K562 (cell line): ENCODE results near the gene ANKRD6. TPM values are rescaled to one million over a fixed set of nuclear protein-coding genes. Genes with fewer than 3 reads are reported as not detected.
A peak's percentile ranks its signal among the peaks of the same experiment; 100 is the strongest.

Experiments used
- ATAC-seq: fragments of 200-7000 bp; cut with Tn5 transposase; 3 replicates; pipeline ENCODE4 v1.9.1; 2020; ENCODE audit warnings: moderate library complexity
- BruUV-seq: library from RNA; stranded (reverse); fragments of 400-500 nt; replicated peaks from 2 replicates; lab custom pipeline; 2021; lab: Mats Ljungman, UMichigan
- CTCF ChIA-PET: fragments of 300-600 bp; formaldehyde crosslinking; extraction: SDS; loops from one replicate; lab custom pipeline; 2021; ENCODE audit warnings: low intra/inter-chr PET ratio; lab: Yijun Ruan, JAX
- POLR2A ChIA-PET: fragments of 300-600, 350-650 bp; sonication (Branson Sonifier 250); formaldehyde crosslinking; extraction: SDS; loops from one replicate; lab custom pipeline; 2021; ENCODE audit warnings: antibody characterized with exemption, inconsistent platforms; lab: Yijun Ruan, JAX
- DNase-seq, 4 experiments: peaks; one replicate each; pipeline versions ENCODE4 v3.0.0 to v3.0.0-alpha.2; 2011 to 2018; ENCODE audit warnings: low spot score in 3 of 4, mixed read lengths in 3 of 4; ENCODE audit errors: extremely low read depth in 1 of 4
- FAIRE-seq: peaks from 2 replicates; lab custom pipeline; 2011; peaks lifted over from hg19 to GRCh38; lab: Jason Lieb, UNC
- H2AFZ ChIP-seq: 2 replicates; pipeline ENCODE4 v1.6.0; 2011; ENCODE audit warnings: low read depth, low read length, control low read depth, inconsistent platforms
- H3K27ac ChIP-seq: fragments of 200-600 bp; 3 replicates; pipeline ENCODE4 v1.8.0; 2011; ENCODE audit warnings: low read depth, mild to moderate bottlenecking, control low read depth, inconsistent platforms, low read length, moderate library complexity, mixed read lengths; ENCODE audit errors: extremely low read depth
- H3K27me3 ChIP-seq, 2 experiments: fragments of 300-600 bp in 1 of 2; 2 replicates in 1 of 2; 3 replicates in 1 of 2; pipeline versions ENCODE4 v1.6.0 to v1.8.0; 2011; ENCODE audit warnings: inconsistent platforms in 2 of 2, low read length in 2 of 2, mild to moderate bottlenecking in 1 of 2, mixed read lengths in 1 of 2, moderate library complexity in 1 of 2; ENCODE audit not compliant: control insufficient read depth in 2 of 2, insufficient read depth in 2 of 2
- H3K36me3 ChIP-seq: fragments of 300-600 bp; 3 replicates; pipeline ENCODE4 v1.8.0; 2011; ENCODE audit warnings: mild to moderate bottlenecking, low read length, inconsistent platforms; ENCODE audit not compliant: control insufficient read depth, insufficient read depth
- H3K4me1 ChIP-seq, 2 experiments: fragments of 200-600 bp in 1 of 2; replicated peaks in 1 of 2; 2 replicates in 1 of 2; 3 replicates in 1 of 2; pipeline versions ENCODE4 v1.5.1 to v1.8.0; 2011; ENCODE audit warnings: inconsistent platforms in 2 of 2, low read length in 2 of 2, mild to moderate bottlenecking in 1 of 2, mixed read lengths in 1 of 2, moderate library complexity in 1 of 2; ENCODE audit not compliant: control insufficient read depth in 2 of 2, insufficient read depth in 2 of 2
- H3K4me2 ChIP-seq: 2 replicates; pipeline ENCODE4 v1.6.1; 2011; ENCODE audit warnings: low read length, control low read depth, inconsistent platforms, mixed read lengths; ENCODE audit not compliant: insufficient read depth
- H3K4me3 ChIP-seq: fragments of 200-600 bp; sonication (generic), shearing (Covaris generic); 2 replicates; pipeline ENCODE4 v1.5.1; 2016; ENCODE audit warnings: control low read depth, inconsistent platforms
- H3K79me2 ChIP-seq: fragments of 200-600 bp; 3 replicates; pipeline ENCODE4 v1.8.0; 2011; ENCODE audit warnings: low read length, inconsistent platforms; ENCODE audit not compliant: control insufficient read depth, insufficient read depth
- H3K9ac ChIP-seq, 2 experiments: 2 replicates each; pipeline versions ENCODE4 v1.6.0 to v1.6.1; 2011; ENCODE audit warnings: low read depth in 2 of 2, low read length in 2 of 2, control low read depth in 1 of 2, inconsistent platforms in 1 of 2, mild to moderate bottlenecking in 1 of 2, mixed read lengths in 1 of 2; ENCODE audit not compliant: insufficient read depth in 1 of 2
- H3K9me1 ChIP-seq: one replicate; pipeline ENCODE4 v1.6.0; 2011; ENCODE audit warnings: inconsistent platforms, mild to moderate bottlenecking, low read length, moderate library complexity; ENCODE audit not compliant: control insufficient read depth, insufficient read depth
- H3K9me3 ChIP-seq: replicated peaks from 2 replicates; pipeline ENCODE4 v1.5.1; 2011; ENCODE audit warnings: low read depth, low read length, inconsistent platforms; ENCODE audit not compliant: control insufficient read depth, insufficient read depth
- H4K20me1 ChIP-seq: replicated peaks from 2 replicates; pipeline ENCODE4 v1.6.1; 2011; ENCODE audit warnings: low read length, inconsistent platforms, mixed read lengths; ENCODE audit not compliant: control insufficient read depth, insufficient read depth
- CBFA2T3 ChIP-seq: fragments of 450-650 bp; IDR thresholded peaks from 2 replicates; pipeline ENCODE4 v1.6.1; 2017
- HCFC1 ChIP-seq: IDR thresholded peaks from 2 replicates; pipeline ENCODE4 v1.6.1; 2012; ENCODE audit warnings: low read depth, low read length, improper control_type of control experiment
- MEF2A ChIP-seq: IDR thresholded peaks from 2 replicates; pipeline ENCODE4 v1.6.1; 2011; ENCODE audit warnings: low read depth, mild to moderate bottlenecking, low read length, moderate library complexity; ENCODE audit not compliant: control insufficient read depth
- TAF1 ChIP-seq: IDR thresholded peaks from 2 replicates; pipeline ENCODE4 v1.6.1; 2011; ENCODE audit warnings: mild to moderate bottlenecking, low read length, moderate library complexity; ENCODE audit not compliant: insufficient read depth, control insufficient read depth, severe bottlenecking; ENCODE audit errors: extremely low read depth
- TAL1 ChIP-seq: fragments of 450-650 bp; IDR thresholded peaks from 2 replicates; pipeline ENCODE4 v1.6.1; 2016; ENCODE audit warnings: mild to moderate bottlenecking
- TCF3 ChIP-seq: sonication (generic); formaldehyde crosslinking; IDR thresholded peaks from 2 replicates; pipeline ENCODE4 v1.4.0; 2020; ENCODE audit warnings: mild to moderate bottlenecking, missing genetic modification reagents
- ZNF134 ChIP-seq: fragments of 250-450 bp; sonication (Bioruptor Pico); conservative IDR thresholded peaks from 2 replicates; pipeline ENCODE4 v1.4.0; 2020
- ZNF695 ChIP-seq: fragments of 450-650 bp; formaldehyde crosslinking; IDR thresholded peaks from 2 replicates; pipeline ENCODE4 v1.4.0; 2020; ENCODE audit warnings: mild to moderate bottlenecking, moderate library complexity
- ZNF766 ChIP-seq: fragments of 200-800 bp; sonication (Bioruptor generic); conservative IDR thresholded peaks from 2 replicates; pipeline ENCODE4 v1.6.1; 2016; ENCODE audit warnings: missing genetic modification characterization, missing compliant biosample characterization
- WGBS: fragments of 100-300 bp; shearing (Covaris generic); methylation state at CpG from one replicate; pipeline ENCODE4 v1.1.6; 2016; ENCODE audit warnings: low coverage, mixed read lengths; ENCODE audit not compliant: insufficient coverage; ENCODE audit errors: missing lambda C conversion rate; 5-methylcytosine and 5-hydroxymethylcytosine counted together
- in situ Hi-C: fragments of 300-500 bp; cut with MboI; formaldehyde crosslinking; loops from 4 replicates; pipeline ENCODE4 v1.15.0; 2018; ENCODE audit warnings: inconsistent platforms, mixed read lengths
- intact Hi-C: fragments of 100-400 bp; cut with micrococcal nuclease; formaldehyde crosslinking; loops from 2 replicates; pipeline ENCODE4 v1.14.2; 2022
- polyA plus RNA-seq, 8 experiments: library from polyadenylated mRNA; depleted of rRNA in 4 of 8; stranded (reverse) in 5 of 8; unstranded in 3 of 8; fragments of >200 nt; fragmentation: Nextera tagmentation in 2 of 8; fragmentation: Illumina TruSeq in 1 of 8; extraction: Ambion mirVana in 2 of 8; extraction: Trizol in 1 of 8; gene quantifications; 2 replicates each; pipeline versions ENCODE4 v1.2.1 to v1.2.3, GENCODE V29; 2011 to 2014; ENCODE audit warnings: inconsistent platforms in 1 of 8, missing spikeins in 1 of 8
- total RNA-seq, 7 experiments: library from RNA; depleted of rRNA in 6 of 7; stranded (reverse); fragments of >200 nt in 6 of 7; fragmentation: Illumina TruSeq in 2 of 7; extraction: Trizol in 2 of 7; gene quantifications; 2 replicates each; pipeline versions ENCODE4 v1.2.1 to v1.2.3, GENCODE V29; 2011 to 2021; ENCODE audit warnings: low replicate concordance in 1 of 7
- TF ChIP-seq, protein P1 (sequence below), 3 experiments: fragments of 200-800 bp in 1 of 3; fragments of 250-450 bp in 1 of 3; fragments of 450-650 bp in 1 of 3; sonication (Bioruptor Pico) in 1 of 3; sonication (Bioruptor generic) in 1 of 3; formaldehyde crosslinking in 1 of 3; IDR thresholded peaks; 2 replicates each; pipeline versions ENCODE4 v1.6.1 to v1.8.0; 2016 to 2022; ENCODE audit warnings: mild to moderate bottlenecking in 2 of 3, missing genetic modification characterization in 2 of 3, missing compliant biosample characterization in 1 of 3, moderate library complexity in 1 of 3
- TF ChIP-seq, protein P2 (sequence below): fragments of 250-450 bp; sonication (Bioruptor Pico); IDR thresholded peaks from 2 replicates; pipeline ENCODE4 v1.6.1; 2021; ENCODE audit warnings: mild to moderate bottlenecking
- TF ChIP-seq, protein P3 (sequence below): sonication (generic); formaldehyde crosslinking; IDR thresholded peaks from 2 replicates; pipeline ENCODE4 v1.8.1; 2023; ENCODE audit warnings: missing genetic modification reagents, mild to moderate bottlenecking, borderline replicate concordance

The ANKRD6 gene
- total and polyA plus RNA-seq, 9 of the 15 experiments (the other 6 are each of a cell fraction or from before 2014, with no cell fraction given) = 0.04 to 0.22 (median 0.08) TPM; not detected in 4

DNA sequence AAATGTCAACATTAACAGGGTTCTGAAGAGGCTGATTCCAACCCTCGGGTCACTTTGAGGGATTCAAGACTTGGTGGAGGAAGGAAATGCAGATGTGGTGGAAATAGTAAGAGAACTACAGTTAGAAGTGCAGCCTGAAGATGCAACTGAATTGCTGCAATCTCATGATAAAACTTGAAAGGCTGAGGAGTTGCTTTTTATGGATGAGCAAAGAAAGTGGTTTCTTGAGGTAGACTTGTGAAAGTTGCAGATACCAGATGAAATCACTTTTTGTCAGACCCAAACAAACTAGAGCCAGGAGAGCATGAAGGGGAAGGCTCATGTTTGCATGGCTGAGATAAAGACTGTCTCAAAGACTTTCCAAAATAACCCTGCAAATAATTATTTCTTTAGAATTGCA lies 16.2 kb downstream of the ANKRD6 start:
- ChIA-PET CTCF (no interaction called here), POLR2A (no interaction called here)
- no peak for DNase-seq
- H3K4me1 ChIP-seq = no peaks in the 10 kb centered on the region
- H3K27me3 ChIP-seq = no peaks in the 10 kb centered on the region; a peak in 1 of 5 replicates
- no peak for ATAC-seq
- intact Hi-C loops (no loop called here), in situ Hi-C loops (no loop called here)
- H4K20me1 ChIP-seq = no peaks in the 10 kb centered on the region
- no peaks in the 10 kb centered on the region for H3K9me3 ChIP-seq
- H3K27ac ChIP-seq = no peak overlapping the region
- 0% methylated on average over 1 of the region's 1 CpG for WGBS
- FAIRE-seq = no peak
- H3K9ac ChIP-seq = no peak overlapping the region
- H3K4me3 ChIP-seq = no peak overlapping the region
- BruUV-seq = no TSS peak
- no peaks in the 10 kb centered on the region for H3K36me3 ChIP-seq
- H3K79me2 ChIP-seq = no peaks in the 10 kb centered on the region
- no peaks in the 10 kb centered on the region for H3K9me1 ChIP-seq
- no peak overlapping the region for H3K4me2 ChIP-seq
- H2AFZ ChIP-seq = no peak overlapping the region
- TF ChIP-seq ZNF766 (CRISPR knock-in tag) (peak; percentile 81), CBFA2T3 (peak; percentile 55; the same call in 1 of the 2 replicates), TAF1 (no peak), ZNF134 (CRISPR knock-in tag) (no peak), HCFC1 (no peak), ZNF695 (CRISPR knock-in tag) (no peak), TCF3 (peak; percentile 68), MEF2A (no peak), TAL1 (peak; percentile 44)
- TF ChIP-seq, protein P1, sequence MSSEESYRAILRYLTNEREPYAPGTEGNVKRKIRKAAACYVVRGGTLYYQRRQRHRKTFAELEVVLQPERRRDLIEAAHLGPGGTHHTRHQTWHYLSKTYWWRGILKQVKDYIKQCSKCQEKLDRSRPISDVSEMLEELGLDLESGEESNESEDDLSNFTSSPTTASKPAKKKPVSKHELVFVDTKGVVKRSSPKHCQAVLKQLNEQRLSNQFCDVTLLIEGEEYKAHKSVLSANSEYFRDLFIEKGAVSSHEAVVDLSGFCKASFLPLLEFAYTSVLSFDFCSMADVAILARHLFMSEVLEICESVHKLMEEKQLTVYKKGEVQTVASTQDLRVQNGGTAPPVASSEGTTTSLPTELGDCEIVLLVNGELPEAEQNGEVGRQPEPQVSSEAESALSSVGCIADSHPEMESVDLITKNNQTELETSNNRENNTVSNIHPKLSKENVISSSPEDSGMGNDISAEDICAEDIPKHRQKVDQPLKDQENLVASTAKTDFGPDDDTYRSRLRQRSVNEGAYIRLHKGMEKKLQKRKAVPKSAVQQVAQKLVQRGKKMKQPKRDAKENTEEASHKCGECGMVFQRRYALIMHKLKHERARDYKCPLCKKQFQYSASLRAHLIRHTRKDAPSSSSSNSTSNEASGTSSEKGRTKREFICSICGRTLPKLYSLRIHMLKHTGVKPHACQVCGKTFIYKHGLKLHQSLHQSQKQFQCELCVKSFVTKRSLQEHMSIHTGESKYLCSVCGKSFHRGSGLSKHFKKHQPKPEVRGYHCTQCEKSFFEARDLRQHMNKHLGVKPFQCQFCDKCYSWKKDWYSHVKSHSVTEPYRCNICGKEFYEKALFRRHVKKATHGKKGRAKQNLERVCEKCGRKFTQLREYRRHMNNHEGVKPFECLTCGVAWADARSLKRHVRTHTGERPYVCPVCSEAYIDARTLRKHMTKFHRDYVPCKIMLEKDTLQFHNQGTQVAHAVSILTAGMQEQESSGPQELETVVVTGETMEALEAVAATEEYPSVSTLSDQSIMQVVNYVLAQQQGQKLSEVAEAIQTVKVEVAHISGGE (CRISPR knock-in tag; IDR thresholded peaks at IDR 0.05) = no peak
- TF ChIP-seq, protein P2, sequence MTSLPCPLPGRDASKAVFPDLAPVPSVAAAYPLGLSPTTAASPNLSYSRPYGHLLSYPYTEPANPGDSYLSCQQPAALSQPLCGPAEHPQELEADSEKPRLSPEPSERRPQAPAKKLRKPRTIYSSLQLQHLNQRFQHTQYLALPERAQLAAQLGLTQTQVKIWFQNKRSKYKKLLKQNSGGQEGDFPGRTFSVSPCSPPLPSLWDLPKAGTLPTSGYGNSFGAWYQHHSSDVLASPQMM = no peak
- TF ChIP-seq, protein P3, sequence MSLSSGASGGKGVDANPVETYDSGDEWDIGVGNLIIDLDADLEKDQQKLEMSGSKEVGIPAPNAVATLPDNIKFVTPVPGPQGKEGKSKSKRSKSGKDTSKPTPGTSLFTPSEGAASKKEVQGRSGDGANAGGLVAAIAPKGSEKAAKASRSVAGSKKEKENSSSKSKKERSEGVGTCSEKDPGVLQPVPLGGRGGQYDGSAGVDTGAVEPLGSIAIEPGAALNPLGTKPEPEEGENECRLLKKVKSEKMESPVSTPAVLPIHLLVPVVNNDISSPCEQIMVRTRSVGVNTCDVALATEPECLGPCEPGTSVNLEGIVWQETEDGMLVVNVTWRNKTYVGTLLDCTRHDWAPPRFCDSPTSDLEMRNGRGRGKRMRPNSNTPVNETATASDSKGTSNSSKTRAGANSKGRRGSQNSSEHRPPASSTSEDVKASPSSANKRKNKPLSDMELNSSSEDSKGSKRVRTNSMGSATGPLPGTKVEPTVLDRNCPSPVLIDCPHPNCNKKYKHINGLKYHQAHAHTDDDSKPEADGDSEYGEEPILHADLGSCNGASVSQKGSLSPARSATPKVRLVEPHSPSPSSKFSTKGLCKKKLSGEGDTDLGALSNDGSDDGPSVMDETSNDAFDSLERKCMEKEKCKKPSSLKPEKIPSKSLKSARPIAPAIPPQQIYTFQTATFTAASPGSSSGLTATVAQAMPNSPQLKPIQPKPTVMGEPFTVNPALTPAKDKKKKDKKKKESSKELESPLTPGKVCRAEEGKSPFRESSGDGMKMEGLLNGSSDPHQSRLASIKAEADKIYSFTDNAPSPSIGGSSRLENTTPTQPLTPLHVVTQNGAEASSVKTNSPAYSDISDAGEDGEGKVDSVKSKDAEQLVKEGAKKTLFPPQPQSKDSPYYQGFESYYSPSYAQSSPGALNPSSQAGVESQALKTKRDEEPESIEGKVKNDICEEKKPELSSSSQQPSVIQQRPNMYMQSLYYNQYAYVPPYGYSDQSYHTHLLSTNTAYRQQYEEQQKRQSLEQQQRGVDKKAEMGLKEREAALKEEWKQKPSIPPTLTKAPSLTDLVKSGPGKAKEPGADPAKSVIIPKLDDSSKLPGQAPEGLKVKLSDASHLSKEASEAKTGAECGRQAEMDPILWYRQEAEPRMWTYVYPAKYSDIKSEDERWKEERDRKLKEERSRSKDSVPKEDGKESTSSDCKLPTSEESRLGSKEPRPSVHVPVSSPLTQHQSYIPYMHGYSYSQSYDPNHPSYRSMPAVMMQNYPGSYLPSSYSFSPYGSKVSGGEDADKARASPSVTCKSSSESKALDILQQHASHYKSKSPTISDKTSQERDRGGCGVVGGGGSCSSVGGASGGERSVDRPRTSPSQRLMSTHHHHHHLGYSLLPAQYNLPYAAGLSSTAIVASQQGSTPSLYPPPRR (CRISPR knock-in tag) = no peak
